Parathyroid adenoma (tissue), 2 donors: ENCODE results near the gene SHANK3.

ENCODE experiments used
- H2AFZ ChIP-seq: fragments of 300-600 bp; sonication (generic); one replicate; pipeline ENCODE4 v1.7.0; 2017; ENCODE audit warnings: antibody characterized with exemption, mild to moderate bottlenecking
- H3K27ac ChIP-seq: fragments of 300-600 bp; sonication (generic); one replicate; pipeline ENCODE4 v1.7.0; 2017
- H3K27me3 ChIP-seq: fragments of 300-600 bp; sonication (generic); one replicate; pipeline ENCODE4 v1.7.0; 2017; ENCODE audit warnings: low read length; ENCODE audit not compliant: control insufficient read depth, insufficient read depth
- H3K36me3 ChIP-seq: fragments of 300-600 bp; sonication (generic); one replicate; pipeline ENCODE4 v1.7.0; 2017; ENCODE audit warnings: low read length; ENCODE audit not compliant: control insufficient read depth, insufficient read depth
- H3K4me1 ChIP-seq: fragments of 300-600 bp; sonication (generic); one replicate; pipeline ENCODE4 v1.7.0; 2017; ENCODE audit warnings: control low read depth
- H3K4me2 ChIP-seq: fragments of 300-600 bp; sonication (generic); one replicate; pipeline ENCODE4 v1.7.0; 2017; ENCODE audit warnings: low read length
- H3K4me3 ChIP-seq: fragments of 300-600 bp; sonication (generic); one replicate; pipeline ENCODE4 v1.7.0; 2017; ENCODE audit warnings: low read depth, low read length
- H3K79me2 ChIP-seq: fragments of 300-600 bp; sonication (generic); one replicate; pipeline ENCODE4 v1.7.0; 2017; ENCODE audit warnings: control low read depth
- H3K9ac ChIP-seq: fragments of 300-600 bp; sonication (generic); one replicate; pipeline ENCODE4 v1.7.0; 2017; ENCODE audit warnings: mild to moderate bottlenecking
- H3K9me3 ChIP-seq: fragments of 300-600 bp; sonication (generic); one replicate; pipeline ENCODE4 v1.7.0; 2017; ENCODE audit warnings: low read length; ENCODE audit not compliant: control insufficient read depth
- TF ChIP-seq, protein P1 (sequence below): fragments of 300-600 bp; sonication (generic); IDR thresholded peaks from one replicate; pipeline ENCODE4 v1.7.0; 2017; ENCODE audit warnings: antibody characterized with exemption, mild to moderate bottlenecking
- donor health status: primary hyperparathyroidism.

Gene SHANK3

DNA sequence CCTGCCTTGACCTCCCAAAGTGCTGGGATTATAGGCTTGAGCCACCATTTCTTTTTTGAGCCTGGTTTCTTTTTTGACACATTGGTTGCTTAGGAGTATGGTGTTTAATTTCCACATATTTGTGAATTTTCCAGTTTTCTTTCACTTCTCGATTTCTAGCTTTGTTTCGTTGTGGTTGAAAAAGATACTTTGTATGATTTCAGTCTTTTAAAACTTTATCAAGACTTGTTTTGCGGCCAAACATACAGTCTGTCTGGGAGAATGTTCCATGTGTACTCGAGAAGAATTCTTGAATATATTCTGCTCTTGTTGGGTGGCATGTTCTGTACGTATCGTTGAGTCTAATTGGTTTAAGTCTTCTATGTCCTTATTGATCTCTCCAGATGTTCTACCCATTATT is 20.8 kb downstream of the SHANK3 start:
- no peaks in the 10 kb centered on the region for H3K36me3 ChIP-seq
- H3K79me2 ChIP-seq: no peaks in the 10 kb centered on the region
- no peaks in the 10 kb centered on the region for H3K4me1 ChIP-seq
- H3K27ac ChIP-seq: no peak overlapping the region
- no peak overlapping the region for H3K9ac ChIP-seq
- H3K4me2 ChIP-seq: no peak overlapping the region
- no peak overlapping the region for H2AFZ ChIP-seq
- H3K27me3 ChIP-seq: no peaks in the 10 kb centered on the region
- no peak overlapping the region for H3K4me3 ChIP-seq
- peaks cover 3% of the 10 kb centered on the region for H3K9me3 ChIP-seq
- TF ChIP-seq, protein P1, sequence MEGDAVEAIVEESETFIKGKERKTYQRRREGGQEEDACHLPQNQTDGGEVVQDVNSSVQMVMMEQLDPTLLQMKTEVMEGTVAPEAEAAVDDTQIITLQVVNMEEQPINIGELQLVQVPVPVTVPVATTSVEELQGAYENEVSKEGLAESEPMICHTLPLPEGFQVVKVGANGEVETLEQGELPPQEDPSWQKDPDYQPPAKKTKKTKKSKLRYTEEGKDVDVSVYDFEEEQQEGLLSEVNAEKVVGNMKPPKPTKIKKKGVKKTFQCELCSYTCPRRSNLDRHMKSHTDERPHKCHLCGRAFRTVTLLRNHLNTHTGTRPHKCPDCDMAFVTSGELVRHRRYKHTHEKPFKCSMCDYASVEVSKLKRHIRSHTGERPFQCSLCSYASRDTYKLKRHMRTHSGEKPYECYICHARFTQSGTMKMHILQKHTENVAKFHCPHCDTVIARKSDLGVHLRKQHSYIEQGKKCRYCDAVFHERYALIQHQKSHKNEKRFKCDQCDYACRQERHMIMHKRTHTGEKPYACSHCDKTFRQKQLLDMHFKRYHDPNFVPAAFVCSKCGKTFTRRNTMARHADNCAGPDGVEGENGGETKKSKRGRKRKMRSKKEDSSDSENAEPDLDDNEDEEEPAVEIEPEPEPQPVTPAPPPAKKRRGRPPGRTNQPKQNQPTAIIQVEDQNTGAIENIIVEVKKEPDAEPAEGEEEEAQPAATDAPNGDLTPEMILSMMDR: no peak

GRCh38 chr22:50694099-50694605 is 21.5 kb downstream of the SHANK3 start:
- Histone ChIP-seq H3K4me2 (no peak overlapping the region), H3K9me3 (peaks cover 3% of the 10 kb centered on the region), H3K36me3 (no peaks in the 10 kb centered on the region), H3K79me2 (no peaks in the 10 kb centered on the region), H3K27ac (no peak overlapping the region), H3K4me3 (no peak overlapping the region), H3K27me3 (no peaks in the 10 kb centered on the region), H3K9ac (no peak overlapping the region), H3K4me1 (no peaks in the 10 kb centered on the region), H2AFZ (no peak overlapping the region)
- TF ChIP-seq, protein P1: no peak

DNA sequence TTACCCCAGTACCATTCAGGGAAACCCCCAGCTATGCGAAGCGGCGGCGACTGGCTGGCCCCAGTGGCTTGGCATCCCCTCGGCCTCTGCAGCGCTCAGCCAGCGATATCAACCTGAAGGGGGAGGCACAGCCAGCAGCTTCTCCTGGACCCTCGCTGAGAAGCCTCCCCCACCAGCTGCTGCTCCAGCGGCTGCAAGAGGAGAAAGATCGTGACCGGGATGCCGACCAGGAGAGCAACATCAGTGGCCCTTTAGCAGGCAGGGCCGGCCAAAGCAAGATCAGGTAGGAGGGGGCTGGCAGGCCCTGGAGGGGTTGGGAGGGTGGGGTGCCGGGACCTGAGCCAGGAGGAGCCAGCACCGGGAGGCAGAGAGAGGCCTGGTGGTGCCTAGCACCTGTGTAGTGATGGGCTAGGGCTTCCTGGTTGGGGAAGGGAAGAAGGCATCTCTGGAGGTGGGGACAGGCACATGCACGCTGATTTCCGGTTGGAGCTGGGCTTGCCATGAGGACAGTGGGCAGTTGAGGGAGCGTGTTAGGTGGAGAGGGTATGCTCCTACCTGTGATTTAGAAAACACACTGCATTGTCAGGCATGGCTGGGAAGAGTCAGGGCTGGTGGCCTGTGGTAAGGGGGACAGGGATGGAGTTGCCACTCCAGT is 22.3 kb downstream of the SHANK3 start:
- Histone ChIP-seq H2AFZ (no peak overlapping the region), H3K79me2 (no peaks in the 10 kb centered on the region), H3K9ac (no peak overlapping the region), H3K27me3 (no peaks in the 10 kb centered on the region), H3K9me3 (peaks cover 3% of the 10 kb centered on the region), H3K4me1 (no peaks in the 10 kb centered on the region), H3K27ac (no peak overlapping the region), H3K36me3 (no peaks in the 10 kb centered on the region), H3K4me2 (no peak overlapping the region), H3K4me3 (no peak overlapping the region)
- TF ChIP-seq, protein P1: no peak

DNA sequence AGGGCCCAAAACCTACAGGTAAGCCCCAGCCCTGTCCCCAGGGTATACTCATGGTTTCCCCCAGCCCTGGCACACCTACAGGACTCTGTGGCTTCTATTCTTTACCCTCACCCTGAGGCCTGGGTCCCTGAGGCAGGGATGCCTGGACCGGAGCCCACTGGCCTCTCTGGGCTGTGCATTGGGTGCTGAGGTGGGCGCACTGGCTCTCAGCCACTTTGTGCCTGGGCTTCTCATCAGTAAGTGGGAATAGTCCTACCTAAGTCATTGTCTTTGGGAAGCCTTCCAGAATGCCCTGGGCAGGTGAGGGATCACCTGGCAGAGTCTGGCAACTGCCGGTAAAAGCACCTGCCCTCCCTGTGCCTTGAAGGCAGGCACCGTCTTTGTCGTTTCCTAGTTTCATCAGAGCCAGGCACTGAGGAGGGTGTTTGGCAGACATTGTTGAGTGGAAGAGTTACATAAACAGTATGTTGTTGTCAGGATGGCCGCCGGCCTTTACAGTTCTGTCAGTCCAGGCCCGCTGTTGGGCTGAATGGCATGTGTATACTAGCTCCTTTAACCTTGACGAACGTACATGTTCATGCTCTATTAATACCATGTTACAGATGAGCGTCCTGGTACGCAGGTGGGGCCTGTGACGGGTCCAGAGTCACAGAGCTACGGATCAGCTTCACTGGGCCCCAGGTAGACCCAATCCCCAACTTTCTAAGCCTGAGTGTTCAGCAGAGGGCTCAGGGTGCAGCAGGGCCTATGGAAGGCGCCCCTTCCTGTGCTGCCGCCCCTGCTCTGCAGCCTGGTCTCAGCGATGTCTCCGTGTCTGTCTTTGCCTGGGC is 23.0 kb downstream of the SHANK3 start:
- H2AFZ ChIP-seq: no peak overlapping the region
- no peaks in the 10 kb centered on the region for H3K27me3 ChIP-seq
- no peaks in the 10 kb centered on the region for H3K4me1 ChIP-seq
- peaks cover 3% of the 10 kb centered on the region for H3K9me3 ChIP-seq
- H3K36me3 ChIP-seq: no peaks in the 10 kb centered on the region
- no peak overlapping the region for H3K27ac ChIP-seq
- no peak overlapping the region for H3K9ac ChIP-seq
- TF ChIP-seq, protein P1: no peak
- no peak overlapping the region for H3K4me3 ChIP-seq
- no peaks in the 10 kb centered on the region for H3K79me2 ChIP-seq
- no peak overlapping the region for H3K4me2 ChIP-seq
